Esophagus muscularis mucosa (tissue), 4 donors: ENCODE results near the gene KCND3. TPM values are rescaled to one million over a fixed set of nuclear protein-coding genes. Genes with fewer than 3 reads are reported as not detected.

ENCODE experiments used
- DNase-seq: peaks from one replicate; pipeline ENCODE4 v3.0.0-alpha.2; 2017; ENCODE audit errors: extremely low spot score
- H3K27ac ChIP-seq, 4 donors: fragments of 200-600 bp; sonication (generic); replicated peaks in 1 of 4; 1 replicate in 3 of 4; 2 replicates in 1 of 4; pipeline ENCODE4 v1.5.1; 2016 to 2019; ENCODE audit warnings: mild to moderate bottlenecking in 1 of 4
- H3K27me3 ChIP-seq, 4 donors: fragments of 200-600 bp; sonication (generic); one replicate each; pipeline versions ENCODE4 v1.5.1 to v1.6.0; 2016 to 2019
- H3K36me3 ChIP-seq, 4 donors: fragments of 200-600 bp; sonication (generic); one replicate each; pipeline ENCODE4 v1.5.1; 2016 to 2019
- H3K4me1 ChIP-seq, 4 donors: fragments of 200-600 bp; sonication (generic); one replicate each; pipeline ENCODE4 v1.5.1; 2016 to 2019
- H3K4me3 ChIP-seq, 4 donors: fragments of 200-600 bp; sonication (generic); 1 replicate in 2 of 4; 2 replicates in 2 of 4; pipeline ENCODE4 v1.5.1; 2016 to 2019; ENCODE audit warnings: mild to moderate bottlenecking in 4 of 4, moderate library complexity in 1 of 4
- H3K9me3 ChIP-seq, 4 donors: fragments of 200-600 bp; sonication (generic); 1 replicate in 3 of 4; 2 replicates in 1 of 4; pipeline ENCODE4 v1.5.1; 2016 to 2019
- CTCF ChIP-seq, 3 experiments: fragments of 200-600 bp in 2 of 3; fragments of 450-650 bp in 1 of 3; sonication (generic) in 2 of 3; IDR thresholded peaks; one replicate each; pipeline ENCODE4 v1.5.1; 2017 to 2019; ENCODE audit warnings: antibody characterized with exemption in 3 of 3, mild to moderate bottlenecking in 2 of 3, moderate library complexity in 1 of 3
- EP300 ChIP-seq: sonication (generic); formaldehyde crosslinking; IDR thresholded peaks from one replicate; pipeline ENCODE4 v1.6.1; 2017; ENCODE audit warnings: antibody characterized with exemption
- POLR2A ChIP-seq: fragments of 450-650 bp; IDR thresholded peaks from one replicate; pipeline ENCODE4 v1.6.1; 2017; ENCODE audit warnings: antibody characterized with exemption, moderate library complexity, mild to moderate bottlenecking, low read depth
- POLR2AphosphoS5 ChIP-seq, 2 donors: sonication (generic); formaldehyde crosslinking; IDR thresholded peaks; one replicate each; pipeline ENCODE4 v1.6.1; 2017; ENCODE audit warnings: antibody characterized with exemption in 2 of 2
- WGBS: methylation state at CpG from one replicate; pipeline ENCODE4 v1.1.5; 2018; 5-methylcytosine and 5-hydroxymethylcytosine counted together
- intact Hi-C: fragments of 100-400 bp; cut with DNase I; formaldehyde crosslinking; loops from one replicate; pipeline ENCODE4 v1.15.1; 2023
- total RNA-seq, 4 donors: library from RNA; depleted of rRNA; stranded (reverse); fragments of >200 nt; gene quantifications; one replicate each; pipeline versions ENCODE4 v1.1.0 to v1.2.1, GENCODE V29; 2016

KCND3 gene
- total RNA-seq, 4 donors from 2014 or later = 25.7 to 57.6 (median 47.5) TPM

- no peak for TF ChIP-seq POLR2A
- TF ChIP-seq EP300 = no peak
- no peak for TF ChIP-seq POLR2AphosphoS5 (IDR thresholded peaks at IDR 0.05)
- TF ChIP-seq CTCF (IDR thresholded peaks at IDR 0.05) = no peak
- H3K4me3 ChIP-seq = no peak overlapping the region
- 73% methylated on average over 1 of the region's 1 CpG for WGBS
- H3K9me3 ChIP-seq = no peaks in the 10 kb centered on the region
- no peak for DNase-seq
- H3K27me3 ChIP-seq = no peaks in the 10 kb centered on the region
- intact Hi-C loops = no loop called here
- H3K4me1 ChIP-seq = peaks cover 0 to 10% (median 4%) of the 10 kb centered on the region in 4 donors
- no peak overlapping the region for H3K27ac ChIP-seq
- no peaks in the 10 kb centered on the region for H3K36me3 ChIP-seq
Observed at GRCh38 chr1:112012823-112013222, 23.4 kb upstream of the KCND3 start.

- 31% methylated on average over 3 of the region's 3 CpGs for WGBS
- H3K4me3 ChIP-seq = no peak overlapping the region
- H3K9me3 ChIP-seq = no peaks in the 10 kb centered on the region
- H3K4me1 ChIP-seq = peaks cover 0 to 27% (median 14%) of the 10 kb centered on the region in 4 donors
- intact Hi-C loops = no loop called here
- TF ChIP-seq CTCF (IDR thresholded peaks at IDR 0.05) (no peak), POLR2A (no peak), EP300 (no peak), POLR2AphosphoS5 (IDR thresholded peaks at IDR 0.05) (no peak)
- H3K27me3 ChIP-seq = no peaks in the 10 kb centered on the region
- H3K36me3 ChIP-seq = no peaks in the 10 kb centered on the region
- H3K27ac ChIP-seq = no peak overlapping the region
- DNase-seq = no peak
Observed at GRCh38 chr1:112011202-112011601, 21.7 kb upstream of the KCND3 start.

- intact Hi-C loops = no loop called here
- 90% methylated on average over 2 of the region's 2 CpGs for WGBS
- no peak overlapping the region for H3K4me3 ChIP-seq
- no peak overlapping the region for H3K27ac ChIP-seq
- H3K36me3 ChIP-seq = no peaks in the 10 kb centered on the region
- no peaks in the 10 kb centered on the region for H3K27me3 ChIP-seq
- TF ChIP-seq EP300 (no peak), CTCF (IDR thresholded peaks at IDR 0.05) (no peak), POLR2A (no peak), POLR2AphosphoS5 (IDR thresholded peaks at IDR 0.05) (no peak)
- H3K9me3 ChIP-seq = no peaks in the 10 kb centered on the region
- H3K4me1 ChIP-seq = peaks cover 0 to 30% (median 14%) of the 10 kb centered on the region in 4 donors
- DNase-seq = no peak
Observed at GRCh38 chr1:112007169-112007568, 17.7 kb upstream of the KCND3 start.

- TF ChIP-seq POLR2A (no peak), CTCF (IDR thresholded peaks at IDR 0.05) (no peak), EP300 (no peak), POLR2AphosphoS5 (IDR thresholded peaks at IDR 0.05) (no peak)
- intact Hi-C loops = no loop called here
- H3K4me1 ChIP-seq = peaks cover 0 to 26% (median 13%) of the 10 kb centered on the region in 4 donors
- 52% methylated on average over 7 of the region's 7 CpGs for WGBS
- H3K27ac ChIP-seq = no peak overlapping the region
- no peaks in the 10 kb centered on the region for H3K9me3 ChIP-seq
- no peaks in the 10 kb centered on the region for H3K27me3 ChIP-seq
- no peaks in the 10 kb centered on the region for H3K36me3 ChIP-seq
- H3K4me3 ChIP-seq = no peak overlapping the region
- DNase-seq = no peak
Observed at GRCh38 chr1:112006416-112007025, 17.1 kb upstream of the KCND3 start.

GRCh38 chr1:112004076-112004475 lies 14.6 kb upstream of the KCND3 start:
- 94% methylated on average over 2 of the region's 2 CpGs for WGBS
- H3K9me3 ChIP-seq = no peaks in the 10 kb centered on the region
- peaks cover 0 to 21% (median 11%) of the 10 kb centered on the region in 4 donors for H3K4me1 ChIP-seq
- no peaks in the 10 kb centered on the region for H3K36me3 ChIP-seq
- intact Hi-C loops = no loop called here
- DNase-seq = no peak
- TF ChIP-seq CTCF (IDR thresholded peaks at IDR 0.05) = no peak
- no peak for TF ChIP-seq POLR2A
- TF ChIP-seq POLR2AphosphoS5 (IDR thresholded peaks at IDR 0.05) = no peak
- no peak for TF ChIP-seq EP300
- H3K27me3 ChIP-seq = no peaks in the 10 kb centered on the region
- H3K27ac ChIP-seq = no peak overlapping the region
- H3K4me3 ChIP-seq = no peak overlapping the region
